NCI-H2196 treated with DMSO at 0.1 percent for 48 hours (cell line): ENCODE results near the gene BUB1B.
A peak's percentile ranks its signal among the peaks of the same experiment; 100 is the strongest.
"Not testable (repeated sequence)": the region's sequence is repeated elsewhere in the genome, so short reads cannot be mapped to it uniquely, and the experiment has no call there.

ENCODE experiments used
- DNase-seq: peaks from one replicate; lab custom pipeline; 2025; ENCODE audit not compliant: unreplicated experiment; lab: John Stamatoyannopoulos, UW

Gene BUB1B, protein sequence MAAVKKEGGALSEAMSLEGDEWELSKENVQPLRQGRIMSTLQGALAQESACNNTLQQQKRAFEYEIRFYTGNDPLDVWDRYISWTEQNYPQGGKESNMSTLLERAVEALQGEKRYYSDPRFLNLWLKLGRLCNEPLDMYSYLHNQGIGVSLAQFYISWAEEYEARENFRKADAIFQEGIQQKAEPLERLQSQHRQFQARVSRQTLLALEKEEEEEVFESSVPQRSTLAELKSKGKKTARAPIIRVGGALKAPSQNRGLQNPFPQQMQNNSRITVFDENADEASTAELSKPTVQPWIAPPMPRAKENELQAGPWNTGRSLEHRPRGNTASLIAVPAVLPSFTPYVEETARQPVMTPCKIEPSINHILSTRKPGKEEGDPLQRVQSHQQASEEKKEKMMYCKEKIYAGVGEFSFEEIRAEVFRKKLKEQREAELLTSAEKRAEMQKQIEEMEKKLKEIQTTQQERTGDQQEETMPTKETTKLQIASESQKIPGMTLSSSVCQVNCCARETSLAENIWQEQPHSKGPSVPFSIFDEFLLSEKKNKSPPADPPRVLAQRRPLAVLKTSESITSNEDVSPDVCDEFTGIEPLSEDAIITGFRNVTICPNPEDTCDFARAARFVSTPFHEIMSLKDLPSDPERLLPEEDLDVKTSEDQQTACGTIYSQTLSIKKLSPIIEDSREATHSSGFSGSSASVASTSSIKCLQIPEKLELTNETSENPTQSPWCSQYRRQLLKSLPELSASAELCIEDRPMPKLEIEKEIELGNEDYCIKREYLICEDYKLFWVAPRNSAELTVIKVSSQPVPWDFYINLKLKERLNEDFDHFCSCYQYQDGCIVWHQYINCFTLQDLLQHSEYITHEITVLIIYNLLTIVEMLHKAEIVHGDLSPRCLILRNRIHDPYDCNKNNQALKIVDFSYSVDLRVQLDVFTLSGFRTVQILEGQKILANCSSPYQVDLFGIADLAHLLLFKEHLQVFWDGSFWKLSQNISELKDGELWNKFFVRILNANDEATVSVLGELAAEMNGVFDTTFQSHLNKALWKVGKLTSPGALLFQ

DNA sequence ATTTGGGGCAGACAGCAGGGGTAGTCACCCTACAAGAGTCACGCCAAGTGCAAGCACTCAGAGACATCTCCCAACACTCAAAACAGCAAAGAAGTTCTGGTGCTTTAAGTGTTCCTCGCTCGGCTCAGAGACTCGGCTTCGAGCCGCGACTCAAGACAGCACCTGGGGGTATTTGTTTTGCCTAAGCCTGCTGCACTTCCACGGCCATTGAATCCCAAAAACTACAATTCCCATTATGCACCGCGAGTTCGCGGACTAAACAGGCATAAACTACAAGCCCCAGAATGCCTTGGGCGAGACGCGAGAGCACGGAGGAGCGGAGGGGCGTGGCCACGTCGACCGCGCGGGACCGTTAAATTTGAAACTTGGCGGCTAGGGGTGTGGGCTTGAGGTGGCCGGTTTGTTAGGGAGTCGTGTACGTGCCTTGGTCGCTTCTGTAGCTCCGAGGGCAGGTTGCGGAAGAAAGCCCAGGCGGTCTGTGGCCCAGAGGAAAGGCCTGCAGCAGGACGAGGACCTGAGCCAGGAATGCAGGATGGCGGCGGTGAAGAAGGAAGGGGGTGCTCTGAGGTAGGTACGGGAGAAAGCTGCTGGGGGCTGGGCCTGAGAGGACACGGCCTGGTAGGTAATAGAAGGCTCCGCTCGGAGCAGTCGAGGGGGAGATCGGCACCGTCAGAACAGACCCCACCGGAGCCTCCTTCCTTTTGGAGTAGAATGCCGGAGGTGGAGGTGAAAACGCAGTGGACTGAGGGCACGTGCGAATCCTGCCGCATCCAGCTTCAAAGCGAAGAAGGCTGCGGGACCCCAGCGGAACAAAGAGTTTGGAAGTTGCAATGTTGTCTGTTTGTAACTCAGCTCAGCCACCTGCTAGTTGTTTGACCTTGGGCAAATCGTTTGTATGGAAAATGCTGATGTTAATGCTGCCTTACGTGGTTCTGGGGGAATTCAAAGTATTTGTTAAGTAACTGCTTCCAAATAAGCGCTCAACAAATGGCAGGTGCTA, at the start of gene BUB1B:
TSS of gene BUB1B (plus strand) at position 381 of the 1,000 bp plus-strand sequence. CDS start at position 533, 152 bp downstream.
- DNase-seq: peak; percentile 76

GRCh38 chr15:40111888-40112287, 49.0 kb upstream of the BUB1B start:
- no peak for DNase-seq

DNA sequence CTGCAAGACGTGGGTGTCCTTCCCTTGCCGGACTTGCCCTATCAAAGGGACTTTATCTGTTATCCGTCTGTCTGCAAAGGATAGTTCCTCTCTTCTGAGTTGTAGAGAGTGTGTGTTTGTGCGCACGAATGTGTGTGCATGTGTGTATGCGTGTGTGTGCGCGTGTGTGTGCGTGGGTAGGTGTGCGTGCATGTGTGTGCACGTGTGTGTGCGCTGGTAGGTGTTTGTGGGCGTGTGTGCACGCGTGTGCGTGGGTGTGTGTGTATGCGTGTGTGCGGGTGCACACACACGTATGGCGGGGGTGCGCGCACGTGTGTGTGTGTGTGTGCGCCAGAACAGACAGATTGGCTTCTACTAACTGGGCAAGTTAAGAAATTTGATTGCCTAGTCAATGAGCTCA, 48.1 kb upstream of the BUB1B start:
- no peak for DNase-seq

- DNase-seq: no peak
These were observed 46.7 kb upstream of the BUB1B start for GRCh38 chr15:40114218-40114617.

- DNase-seq: not testable (repeated sequence)
These were observed 45.8 kb upstream of the BUB1B start for GRCh38 chr15:40115106-40115505.

GRCh38 chr15:40115670-40116093, 45.2 kb upstream of the BUB1B start:
- DNase-seq: no peak

- no peak for DNase-seq
These were observed 42.4 kb upstream of the BUB1B start for GRCh38 chr15:40118473-40118872.

GRCh38 chr15:40121911-40122638, 38.8 kb upstream of the BUB1B start:
- DNase-seq: no peak

DNA sequence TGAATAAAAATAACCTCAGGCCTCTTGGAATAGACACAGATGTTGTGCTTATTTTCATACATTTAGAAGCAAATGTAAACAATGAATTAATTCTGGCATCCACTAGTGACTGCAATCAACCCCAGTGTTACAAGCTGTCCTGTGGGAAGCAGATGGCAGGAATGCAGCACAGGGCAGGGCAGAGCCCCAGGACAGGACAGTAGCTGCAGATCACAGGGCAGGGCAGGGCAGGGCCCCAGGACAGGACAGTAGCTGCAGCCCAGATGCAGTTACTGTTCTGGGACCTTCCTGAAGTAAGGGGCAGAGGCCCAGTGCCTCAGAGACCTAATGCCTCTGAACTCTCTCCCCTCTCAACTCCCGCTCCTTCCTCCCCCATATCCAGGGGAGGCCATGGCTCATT, 37.9 kb upstream of the BUB1B start:
- not testable (repeated sequence) for DNase-seq

- not testable (repeated sequence) for DNase-seq
These were observed 37.0 kb upstream of the BUB1B start for GRCh38 chr15:40123863-40124262.

- not testable (repeated sequence) for DNase-seq
These were observed 36.5 kb upstream of the BUB1B start for GRCh38 chr15:40124333-40124732.

DNA sequence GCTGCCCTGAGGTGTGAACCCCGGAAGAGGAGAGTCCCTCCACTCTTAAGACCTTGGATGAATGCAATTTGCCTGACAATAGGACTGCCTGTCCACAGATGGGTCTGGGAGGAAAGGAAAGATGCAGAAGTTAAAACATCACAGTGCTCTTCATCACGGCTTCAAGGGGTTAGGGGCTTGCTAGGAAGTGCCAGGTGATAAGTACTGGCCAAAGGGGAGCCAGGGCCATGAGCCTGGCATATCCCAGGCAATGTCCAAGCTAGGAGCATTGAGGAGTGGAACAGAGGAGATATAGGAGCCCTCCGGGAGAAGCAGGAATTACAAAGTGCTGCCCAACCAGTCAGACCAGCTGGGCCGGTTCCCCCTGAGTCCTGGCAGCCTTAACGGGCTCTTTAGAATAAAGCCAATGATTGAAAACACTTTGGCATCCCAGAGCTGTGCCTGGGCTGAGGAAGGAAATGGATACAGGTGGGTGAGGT, 36.0 kb upstream of the BUB1B start:
- not testable (repeated sequence) for DNase-seq

GRCh38 chr15:40125950-40126349, 34.9 kb upstream of the BUB1B start:
- no peak for DNase-seq

DNA sequence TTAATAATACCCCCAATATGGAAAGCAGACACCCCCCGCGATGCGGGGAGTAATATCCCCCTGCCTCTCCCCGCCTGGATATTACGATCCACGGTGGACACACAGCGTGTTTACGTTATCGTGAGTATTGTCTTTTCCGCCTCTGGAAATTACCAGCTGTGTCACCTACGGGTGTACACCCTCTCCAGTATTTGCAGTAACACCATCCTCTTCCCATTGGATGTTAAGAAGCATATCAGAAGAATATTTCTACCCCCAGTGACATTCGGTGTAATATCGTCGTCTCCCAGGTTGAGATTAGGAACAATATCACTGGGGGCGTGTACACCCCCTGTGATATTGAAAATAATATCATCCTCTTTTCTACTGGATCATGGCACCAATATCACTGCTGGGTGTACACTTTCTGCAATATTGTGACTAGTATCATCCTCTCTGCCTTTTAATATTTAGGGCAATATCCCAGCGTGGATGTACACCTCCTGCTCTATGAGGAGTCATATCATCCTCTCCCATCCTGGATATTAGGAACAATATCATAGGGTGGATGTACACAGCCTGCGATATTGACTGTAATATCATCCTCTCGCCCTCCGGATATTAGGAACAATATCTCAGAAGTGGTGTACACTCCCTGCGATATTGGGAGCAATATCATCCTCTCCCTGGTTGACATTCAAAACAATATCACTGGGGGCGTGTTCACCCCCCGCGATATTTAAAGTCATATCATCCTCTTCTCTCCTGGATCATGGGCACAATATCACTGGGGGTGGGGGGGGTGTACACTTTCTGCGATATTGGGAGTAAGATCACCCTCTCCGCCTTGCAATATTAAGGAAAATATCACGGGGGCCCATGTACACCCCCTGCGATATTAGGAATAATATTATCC, 31.9 kb upstream of the BUB1B start:
- no peak for DNase-seq

GRCh38 chr15:40130118-40130517, 30.8 kb upstream of the BUB1B start:
- DNase-seq: no peak

GRCh38 chr15:40130799-40131502, 29.9 kb upstream of the BUB1B start:
- no peak for DNase-seq

DNA sequence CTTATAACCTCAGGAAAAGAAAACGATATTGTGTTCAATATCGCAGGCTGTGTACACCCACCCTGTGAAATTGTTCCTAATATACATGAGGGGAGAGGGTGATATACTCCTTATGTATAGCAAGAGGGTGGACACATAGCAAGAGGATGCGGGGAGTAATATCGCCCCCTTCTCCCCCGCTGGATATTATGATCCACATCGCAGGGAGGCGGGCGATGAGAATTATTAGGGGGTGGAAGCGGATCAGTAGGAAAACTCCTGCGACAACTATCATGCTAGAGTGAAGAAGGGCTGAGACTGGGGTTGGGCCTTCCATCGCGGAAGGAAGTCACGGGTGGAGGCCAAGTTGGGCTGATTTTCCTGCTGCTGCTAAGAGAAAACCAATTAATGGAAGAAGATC, 27.3 kb upstream of the BUB1B start:
- DNase-seq: no peak

GRCh38 chr15:40134885-40135284, 26.0 kb upstream of the BUB1B start:
- no peak for DNase-seq
